A673 (cell line): ENCODE data around the gene IP6K2.

Source experiments
- CTCF ChIP-seq: fragments of 300-800, 200-600 bp; sonication (generic); conservative IDR thresholded peaks from 2 replicates; pipeline ENCODE4 v1.5.1; 2017; ENCODE audit warnings: low read depth, mild to moderate bottlenecking, antibody characterized with exemption, low read length, moderate library complexity, mixed read lengths
- EZH2 ChIP-seq: fragments of 200-600 bp; sonication (generic); IDR thresholded peaks from 2 replicates; pipeline ENCODE4 v1.6.1; 2017; ENCODE audit warnings: borderline replicate concordance, low read depth, mild to moderate bottlenecking, mixed read lengths, antibody characterized with exemption, low read length; ENCODE audit not compliant: poor library complexity, severe bottlenecking

GRCh38 chr3:48662145-48662752 lies 54.8 kb downstream of the IP6K2 start:
- TF ChIP-seq CTCF (no peak), EZH2 (no peak)
